ENCODE results near the gene MTCP1. TPM values are rescaled to one million over a fixed set of nuclear protein-coding genes. Genes with fewer than 3 reads are reported as not detected.

The MTCP1 gene
- total and polyA plus RNA-seq, 2 experiments from 2014 or later = 0.83 to 17.7 TPM

- H3K9me2 ChIP-seq (ENCODE audit: insufficient read depth) = no peaks in the 10 kb centered on the region
- no peak overlapping the region for H3K27ac ChIP-seq (ENCODE audit: low read depth)
- ATAC-seq (no peak), DNase-seq (ENCODE audit: low spot score) (no peak)
- H3K4me3 ChIP-seq = no peak overlapping the region
- Mint-ChIP-seq H3K36me3 (ENCODE audit: low read depth) (peaks cover 23% of the 10 kb centered on the region; the same call in 2 of the 3 replicates), H3K27ac (no peak overlapping the region), H3K9me3 (peaks cover 11% of the 10 kb centered on the region; the same call in 2 of the 3 replicates), H3K27me3 (ENCODE audit: insufficient read depth, low read depth, poor library complexity) (peaks cover 2% of the 10 kb centered on the region), H3K4me1 (peaks cover 7% of the 10 kb centered on the region; the same call in 1 of the 3 replicates), H3K4me3 (no peak overlapping the region)
- H3F3A ChIP-seq (replicated peaks; ENCODE audit: low read depth) = no peaks in the 10 kb centered on the region
- H3K79me2 ChIP-seq (replicated peaks; ENCODE audit: insufficient read depth) = peaks cover 43% of the 10 kb centered on the region
- no peaks in the 10 kb centered on the region for H4K20me1 ChIP-seq (replicated peaks; ENCODE audit: insufficient read depth)
- H3K36me3 ChIP-seq (ENCODE audit: insufficient read depth) = peaks cover 6% of the 10 kb centered on the region; the same call in 1 of the 2 replicates
- 0 out of 2 replicates have a peak, but pooled peaks cover 4% of the 10 kb centered on the region for H3K4me1 ChIP-seq (ENCODE audit: insufficient read depth)
- TF ChIP-seq ZNF114 (CRISPR knock-in tag; IDR thresholded peaks at IDR 0.05) (no peak), STAT1 (IDR thresholded peaks at IDR 0.05; ENCODE audit: unreplicated experiment) (no peak), ZNF462 (CRISPR knock-in tag; IDR thresholded peaks at IDR 0.05) (no peak), CREB1 (CRISPR knock-in tag; IDR thresholded peaks at IDR 0.05; ENCODE audit: low read depth) (no peak), EZH2phosphoT487 (IDR thresholded peaks at IDR 0.05; ENCODE audit: unreplicated experiment) (no peak), JUNB (IDR thresholded peaks at IDR 0.05; ENCODE audit: unreplicated experiment) (no peak), NANOG (IDR thresholded peaks at IDR 0.05; ENCODE audit: borderline replicate concordance) (no peak), CTCF (conservative IDR thresholded peaks at IDR 0.05; ENCODE audit: low read depth in 2 of 2) (no peak), POLR2AphosphoS5 (IDR thresholded peaks at IDR 0.05; ENCODE audit: low read depth) (no peak), ZNF331 (CRISPR knock-in tag; IDR thresholded peaks at IDR 0.05; ENCODE audit: low read depth) (no peak), REST (IDR thresholded peaks at IDR 0.05; ENCODE audit: unreplicated experiment) (no peak), EZH2 (IDR thresholded peaks at IDR 0.05; ENCODE audit: low read depth, unreplicated experiment) (no peak), ETS1 (IDR thresholded peaks at IDR 0.05) (no peak)
- no peaks in the 10 kb centered on the region for H3K27me3 ChIP-seq (ENCODE audit: insufficient read depth)
- no peak overlapping the region for H2AFZ ChIP-seq
- H3K4me2 ChIP-seq = no peak overlapping the region
Measured at GRCh38 chrX:155031657-155032056, 39.3 kb downstream of the MTCP1 start.
